Activated CD8-positive, alpha-beta memory T cell treated with anti-CD3 and anti-CD28 coated beads for 24 hours (primary cell): Measurements from ENCODE around the gene DHX8.

Source experiments
- DNase-seq: peaks from one replicate; pipeline ENCODE4 v3.0.0-alpha.2; 2020

Gene DHX8

DNA sequence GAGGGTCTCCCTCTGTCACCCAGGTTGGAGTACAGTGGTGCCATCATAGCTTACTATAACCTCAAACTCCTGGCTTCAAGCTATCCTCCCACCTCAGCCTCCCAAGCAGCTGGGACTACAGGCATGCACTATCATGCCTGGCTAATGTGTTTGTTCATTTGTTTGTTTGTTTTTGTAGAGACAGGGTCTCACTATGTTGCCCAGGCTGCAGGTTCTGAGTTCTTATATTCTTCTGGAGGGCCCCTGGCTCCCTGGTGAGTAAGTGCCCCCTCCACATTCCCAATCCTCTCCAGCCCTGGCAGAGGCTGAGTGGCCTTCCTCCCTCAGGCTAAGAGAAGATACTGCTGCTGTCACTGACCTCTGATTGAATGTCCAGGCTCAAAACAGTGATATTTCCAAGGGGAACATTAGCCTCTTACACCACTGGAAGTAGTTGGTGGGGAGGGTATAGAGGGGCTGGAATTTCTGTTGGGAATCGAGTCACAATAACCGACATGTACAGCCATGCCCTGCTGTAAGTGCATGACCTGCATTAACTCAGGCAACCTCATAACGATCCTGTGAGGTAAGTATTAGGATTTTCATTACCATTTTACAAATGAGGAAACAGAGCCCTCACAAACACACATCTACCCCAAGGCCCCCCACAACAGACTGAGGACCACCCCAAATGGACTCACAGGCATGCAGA lies 65.1 kb downstream of the DHX8 start:
- DNase-seq: no peak

DNA sequence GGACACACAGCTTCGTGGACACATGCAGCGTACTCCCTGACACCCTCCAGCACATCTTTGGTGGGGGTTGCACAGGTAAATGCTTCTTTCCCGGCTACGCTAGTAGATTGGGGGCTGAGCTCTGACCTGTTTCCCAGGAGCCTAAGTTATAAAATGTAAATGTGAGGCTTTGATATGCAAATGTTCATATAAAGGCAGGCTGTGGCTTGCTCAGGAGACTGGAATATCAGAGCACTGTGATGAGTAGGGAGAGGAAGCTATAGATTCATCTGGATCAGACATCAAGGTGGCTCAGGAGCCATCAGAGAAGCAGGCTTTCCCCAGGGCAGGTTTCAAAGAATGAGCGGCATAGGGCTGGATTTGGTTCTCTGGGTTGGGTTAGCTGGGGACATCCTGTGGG lies 65.7 kb downstream of the DHX8 start:
- DNase-seq: no peak

DNA sequence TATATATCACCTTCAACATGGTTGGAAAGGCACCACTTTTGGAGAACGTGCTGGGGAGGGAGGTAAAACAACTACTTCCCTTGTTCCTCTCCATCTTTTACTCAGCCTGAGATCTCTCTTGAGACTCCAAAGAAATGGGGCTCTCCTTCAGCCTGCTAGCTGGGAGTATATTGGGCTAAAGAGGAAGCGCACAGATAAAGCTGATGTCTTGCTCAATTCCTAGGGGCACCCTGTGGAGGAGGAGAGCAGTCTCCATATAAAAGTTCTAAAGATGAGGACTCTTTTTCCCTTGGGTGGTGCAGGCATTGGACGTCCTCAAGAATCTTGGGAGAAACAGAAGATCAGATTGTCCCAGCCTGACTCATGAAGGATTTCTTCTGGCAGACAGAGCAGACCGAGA lies 67.0 kb downstream of the DHX8 start:
- no peak for DNase-seq

DNA sequence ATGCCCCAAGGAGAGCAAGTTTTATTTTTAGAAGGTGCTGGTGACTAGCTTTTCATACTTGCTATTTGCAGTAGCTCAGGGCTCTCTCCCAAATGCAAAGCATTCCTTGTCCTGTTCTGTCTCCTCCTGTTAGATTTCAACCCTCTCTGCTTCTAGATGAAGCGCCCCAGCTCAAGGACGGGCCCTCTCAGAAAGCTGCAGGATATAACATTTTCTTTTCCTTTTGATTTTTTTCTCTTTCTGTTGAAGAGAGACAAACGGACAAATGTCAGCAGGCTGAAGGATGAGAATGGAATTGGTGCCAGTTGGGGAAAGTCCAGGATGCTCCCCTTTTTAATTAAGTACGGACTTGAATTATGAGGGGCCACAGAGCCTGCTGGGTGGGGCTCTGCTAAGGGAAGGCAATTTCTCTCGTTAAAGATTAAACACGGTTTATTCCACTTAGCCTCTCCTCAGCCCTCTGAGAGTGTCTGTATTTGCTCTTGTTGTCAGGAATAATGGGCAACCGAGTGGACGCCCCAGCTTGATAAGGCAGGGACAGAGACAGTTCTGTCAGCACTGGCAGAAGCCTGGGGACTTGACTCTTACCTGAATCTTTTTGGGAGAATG lies 68.6 kb downstream of the DHX8 start:
- DNase-seq: no peak

DNA sequence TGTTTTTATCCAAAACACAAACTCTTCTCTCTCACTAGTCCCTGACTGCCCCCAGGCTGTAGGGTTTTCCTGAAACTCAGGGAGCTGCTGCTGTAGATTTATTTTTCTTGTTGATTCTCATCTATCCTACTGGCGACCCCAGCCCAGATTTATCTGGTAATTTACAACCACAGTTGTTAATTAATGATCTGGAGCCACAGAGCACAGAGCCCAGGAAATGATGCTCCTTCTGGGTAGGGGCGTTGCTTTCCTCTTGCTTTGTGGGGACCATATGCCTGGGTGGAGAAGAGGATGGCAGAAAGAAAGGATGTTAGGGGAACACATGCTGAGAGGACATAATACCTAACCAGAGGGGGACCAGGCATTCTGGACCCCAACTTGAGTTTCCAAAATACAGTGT lies 69.8 kb downstream of the DHX8 start:
- no peak for DNase-seq

DNA sequence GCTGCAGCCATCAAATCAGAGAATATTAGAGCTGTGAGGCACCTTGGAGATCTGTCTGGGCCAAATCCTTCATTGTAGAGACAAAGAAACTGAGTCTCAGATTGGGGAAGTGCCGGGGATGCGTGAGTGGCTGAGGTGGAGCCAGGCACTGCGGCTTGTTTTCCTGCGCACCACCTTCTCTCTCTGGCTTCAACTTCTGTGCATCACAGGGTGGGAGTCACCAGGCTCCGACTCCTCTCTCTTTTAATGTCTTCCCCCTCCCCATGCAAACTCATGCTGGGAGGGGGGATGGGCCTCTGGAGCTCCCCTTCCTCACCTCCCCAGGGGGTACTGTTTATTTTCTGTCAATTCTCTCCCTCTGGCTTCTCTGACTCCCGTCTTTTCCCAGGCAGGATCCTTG lies 71.1 kb downstream of the DHX8 start:
- DNase-seq: no peak

GRCh38 chr17:43556292-43556691 lies 72.5 kb downstream of the DHX8 start:
- DNase-seq: no peak

- no peak for DNase-seq
These were observed 75.0 kb downstream of the DHX8 start for GRCh38 chr17:43558805-43559160.

DNA sequence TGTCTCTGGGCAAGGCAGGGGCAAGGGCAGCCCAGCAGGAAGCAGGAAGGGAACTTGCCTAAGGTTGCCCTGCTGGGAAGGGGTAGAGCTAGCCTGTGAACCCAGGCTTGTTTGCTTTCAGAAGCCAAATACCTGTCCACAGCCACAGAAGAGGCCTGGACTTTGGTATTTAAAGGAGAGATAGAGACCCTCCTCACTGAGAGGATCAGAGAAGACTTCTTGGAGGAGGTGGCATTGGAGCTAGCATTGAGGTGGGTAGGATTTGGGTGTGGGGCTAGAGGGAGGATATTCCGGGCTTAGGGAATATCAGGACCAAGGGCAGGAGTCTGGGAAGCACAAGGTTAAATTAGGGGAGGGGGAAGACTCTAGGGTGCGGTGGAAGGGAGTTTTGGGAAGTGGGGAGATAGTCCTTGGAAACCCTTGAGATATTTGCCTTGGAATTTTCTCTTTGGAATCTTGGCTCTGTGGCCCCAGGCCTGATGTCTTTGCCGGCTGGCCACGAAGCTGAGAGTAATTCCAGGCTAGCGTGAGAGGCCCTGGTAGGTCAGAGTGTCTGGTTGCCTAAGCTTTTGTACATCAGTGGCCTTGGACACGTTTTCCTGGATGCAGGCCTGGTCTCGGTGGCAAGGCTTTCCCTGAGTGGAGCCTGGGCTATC lies 75.5 kb downstream of the DHX8 start:
- DNase-seq: no peak

DNA sequence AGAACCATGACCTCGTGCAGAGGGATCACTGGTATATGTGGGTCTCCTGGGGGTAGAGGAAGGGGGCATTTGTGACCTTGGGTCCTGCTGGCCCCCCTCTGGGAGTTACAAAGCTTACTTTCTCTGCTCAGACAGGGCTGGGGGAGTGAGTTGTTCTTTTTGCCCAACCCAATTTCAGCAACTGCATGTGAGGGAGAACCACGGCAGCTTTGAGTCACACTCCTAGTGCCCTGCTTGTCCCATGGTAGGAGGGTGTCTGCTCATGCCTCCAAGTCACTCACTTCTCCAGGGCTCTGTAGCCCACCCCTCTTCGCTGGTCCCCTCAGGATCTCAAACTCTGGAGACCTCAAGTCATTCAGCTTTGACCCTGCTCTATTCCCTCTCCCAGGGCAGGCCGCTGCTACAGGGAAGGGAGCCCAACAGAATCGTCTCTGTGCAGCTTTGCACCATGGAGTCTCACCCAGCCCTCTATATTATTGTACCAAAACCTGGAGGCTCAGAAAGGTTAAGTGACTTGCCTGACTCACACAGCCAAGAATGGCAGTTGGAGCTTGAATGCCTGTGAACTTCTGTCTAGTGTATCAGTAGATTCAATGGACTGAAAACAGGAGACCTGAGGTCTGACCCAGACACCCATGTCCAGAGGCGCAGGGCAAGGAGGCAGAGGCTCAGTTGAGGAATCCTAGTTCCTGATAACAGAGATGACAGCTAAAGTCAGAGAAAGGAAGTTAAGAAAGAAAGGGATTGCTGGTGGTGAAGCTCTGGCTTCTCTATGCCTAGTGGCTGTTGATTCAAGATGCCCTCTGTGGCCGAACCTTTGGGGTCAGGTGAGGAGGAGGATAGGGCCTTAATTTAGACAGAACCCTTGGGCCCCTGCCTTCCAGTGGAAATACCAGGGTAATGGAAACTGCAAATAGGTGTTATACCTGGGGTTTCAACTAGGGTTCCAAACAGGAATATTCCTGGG lies 77.0 kb downstream of the DHX8 start:
- no peak for DNase-seq

- DNase-seq: no peak
These were observed 79.2 kb downstream of the DHX8 start for GRCh38 chr17:43562679-43563599.

DNA sequence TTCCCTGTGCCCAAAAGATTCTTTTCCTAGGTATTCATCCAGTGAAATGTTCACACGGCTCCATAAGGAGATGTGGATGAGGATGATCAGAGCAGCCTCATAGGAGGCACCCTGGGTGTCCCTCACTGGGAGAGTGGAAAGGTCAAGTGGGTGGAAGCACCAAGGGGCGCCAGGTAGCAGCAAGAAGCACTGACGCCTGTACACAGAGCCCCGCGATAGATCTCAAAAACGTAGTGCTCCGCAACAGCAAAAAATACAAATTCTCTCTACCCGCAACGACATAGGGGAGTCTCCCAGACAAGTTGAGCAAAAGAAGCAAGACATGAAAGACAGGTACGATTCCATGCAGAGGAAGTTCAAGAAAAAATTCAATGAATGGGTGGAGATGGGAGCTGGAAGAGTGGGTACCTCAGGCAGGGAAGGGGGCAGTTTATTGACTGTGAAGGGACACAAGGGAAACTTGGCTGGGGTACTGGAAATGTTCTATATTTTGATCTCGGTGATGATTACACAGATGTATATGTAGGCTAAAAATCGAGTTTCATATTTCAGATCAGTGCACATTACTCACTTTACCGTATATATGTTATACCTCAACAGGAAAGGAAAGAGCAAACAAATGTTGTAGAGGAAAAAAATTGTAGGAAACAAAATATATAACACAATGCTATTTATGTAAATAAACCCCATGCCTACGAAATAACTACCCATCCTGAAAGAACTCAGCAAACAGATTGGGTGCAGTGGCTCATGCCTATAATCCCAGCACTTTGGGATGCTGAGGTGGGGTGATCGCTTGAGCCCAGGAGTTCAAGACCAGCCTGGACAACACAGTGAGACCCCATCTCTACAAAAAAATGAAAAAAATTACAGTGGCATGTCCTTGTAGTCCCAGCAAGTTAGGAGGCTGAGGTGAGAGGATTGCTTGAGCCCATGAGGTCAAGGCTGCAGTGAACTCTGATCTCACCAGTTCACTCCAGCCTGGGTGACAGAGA lies 80.1 kb downstream of the DHX8 start:
- DNase-seq: no peak

DNA sequence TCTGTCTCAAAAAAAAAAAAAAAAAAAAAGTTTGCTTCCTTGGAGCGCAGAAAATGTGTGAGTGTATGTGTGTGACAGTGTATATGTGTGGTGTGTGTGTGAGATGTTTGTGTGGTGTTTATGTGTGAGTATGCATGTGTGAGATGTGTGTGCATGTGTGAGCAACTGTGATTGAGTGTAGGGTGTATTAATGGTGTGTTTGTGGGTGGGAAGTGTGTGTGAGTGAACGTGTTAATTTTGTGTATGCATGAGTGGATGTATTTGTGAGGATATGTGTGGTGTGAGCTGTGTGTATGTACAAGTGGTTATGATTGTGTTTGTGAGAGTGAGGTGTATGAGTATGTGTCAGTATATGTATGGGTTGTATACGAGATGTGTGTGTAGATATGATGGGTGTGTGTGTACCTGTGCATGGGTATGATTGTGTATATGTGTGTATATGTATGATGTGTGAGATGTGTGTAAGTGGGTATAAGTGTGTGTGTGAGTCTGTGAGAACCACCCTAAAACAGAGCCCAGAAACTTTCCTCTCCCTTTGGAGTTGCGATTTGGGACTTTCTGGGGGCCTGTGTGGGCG lies 84.8 kb downstream of the DHX8 start:
- no peak for DNase-seq

GRCh38 chr17:43570518-43570928 lies 86.7 kb downstream of the DHX8 start:
- no peak for DNase-seq

- DNase-seq: no peak
These were observed 88.7 kb downstream of the DHX8 start for GRCh38 chr17:43572368-43572980.

GRCh38 chr17:43573579-43574321 lies 90.0 kb downstream of the DHX8 start:
- DNase-seq: no peak

- DNase-seq: no peak
These were observed 90.6 kb downstream of the DHX8 start for GRCh38 chr17:43574348-43574747.

DNA sequence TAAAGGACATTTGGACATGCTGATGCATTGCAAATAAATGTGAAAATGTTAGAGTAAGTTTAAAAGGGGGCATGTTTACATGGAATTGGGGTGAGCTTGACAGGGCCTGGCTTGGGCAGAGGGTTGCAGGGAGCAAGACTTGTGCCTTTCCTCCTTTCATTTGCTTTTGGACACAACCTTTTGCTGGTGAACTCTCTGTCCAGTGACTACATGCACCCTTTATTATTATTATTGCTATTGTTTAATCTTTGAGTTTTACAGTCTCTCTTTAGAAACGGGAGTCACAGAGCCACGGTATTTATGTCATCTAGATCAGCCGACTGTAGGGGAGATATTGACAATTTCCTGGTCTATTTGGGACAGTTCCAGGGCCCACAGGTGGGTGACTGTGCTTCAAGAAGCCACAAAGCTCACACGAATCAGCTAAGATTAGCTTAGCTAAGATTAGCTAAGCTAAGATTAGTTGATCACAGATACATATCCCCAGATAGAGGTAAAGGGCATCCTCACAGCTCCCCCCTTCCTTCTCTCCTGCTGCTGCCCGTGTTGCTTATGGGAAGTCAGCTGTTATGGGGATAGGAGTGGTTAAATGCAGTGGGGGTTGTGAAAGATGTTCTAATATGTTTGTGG lies 91.2 kb downstream of the DHX8 start:
- no peak for DNase-seq
